H1 (cell line): ENCODE data around the gene FNDC1. TPM values are rescaled to one million over a fixed set of nuclear protein-coding genes. Genes with fewer than 3 reads are reported as not detected.

Source experiments
- POLR2A ChIP-seq, 2 experiments: IDR thresholded peaks; 1 replicate in 1 of 2; 2 replicates in 1 of 2; pipeline ENCODE4 v1.6.1; 2011; ENCODE audit warnings: low read depth in 2 of 2, low read length in 2 of 2, mild to moderate bottlenecking in 2 of 2; ENCODE audit errors: control extremely low read depth in 1 of 2
- SUZ12 ChIP-seq: fragments of 200-600 bp; sonication (generic); IDR thresholded peaks from 2 replicates; pipeline ENCODE4 v1.6.1; 2012; ENCODE audit warnings: mild to moderate bottlenecking, inconsistent platforms, low read length, moderate library complexity, mixed read lengths
- polyA plus RNA-seq, 7 experiments: library from polyadenylated mRNA; depleted of rRNA in 3 of 7; stranded (reverse) in 5 of 7; unstranded in 2 of 7; fragments of >200 nt in 5 of 7; fragments of 200-250 nt in 2 of 7; gene quantifications; 1 replicate in 5 of 7; 2 replicates in 1 of 7; 4 replicates in 1 of 7; pipeline versions ENCODE4 v1.2.1 to v1.2.3, GENCODE V29; 2011 to 2013; ENCODE audit warnings: missing spikeins in 2 of 7, mixed read lengths in 2 of 7
- total RNA-seq: library from RNA; stranded (reverse); fragmentation: NEBNext Ultra II Directional; extraction: Animal tissue kit (Norgen Biotek cat#: 25700); gene quantifications from 2 replicates; pipeline ENCODE4 v1.2.1, GENCODE V29; 2021
- TF ChIP-seq, protein P1 (sequence below): IDR thresholded peaks from 2 replicates; pipeline ENCODE4 v1.6.1; 2011; ENCODE audit warnings: low read depth, mild to moderate bottlenecking, low read length; ENCODE audit not compliant: insufficient read depth

The FNDC1 gene
- total and polyA plus RNA-seq, 2 of the 8 experiments (the other 6 are each of a cell fraction or from before 2014, with no cell fraction given), result 0.06 to 0.30 TPM

DNA sequence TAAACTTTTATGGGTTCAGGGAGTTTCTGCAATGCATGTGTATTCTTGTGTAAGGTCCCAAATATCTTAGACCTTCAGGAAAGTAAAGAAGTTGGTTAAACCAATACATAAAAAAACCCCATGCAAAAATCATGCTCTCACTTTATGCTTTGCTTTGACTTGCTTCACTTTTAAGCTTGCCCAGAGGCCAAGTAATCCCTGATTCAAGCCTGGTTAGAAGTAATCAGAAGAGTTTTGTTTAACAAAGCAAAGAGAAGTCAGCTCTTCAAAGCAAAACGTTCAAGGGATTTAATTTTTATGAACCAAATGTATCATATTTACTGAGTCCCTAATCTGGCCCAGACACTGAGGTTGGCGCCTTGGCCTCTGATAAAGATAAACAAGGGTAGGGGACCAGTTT lies 26.7 kb upstream of the FNDC1 start (continued):
- TF ChIP-seq, protein P1, sequence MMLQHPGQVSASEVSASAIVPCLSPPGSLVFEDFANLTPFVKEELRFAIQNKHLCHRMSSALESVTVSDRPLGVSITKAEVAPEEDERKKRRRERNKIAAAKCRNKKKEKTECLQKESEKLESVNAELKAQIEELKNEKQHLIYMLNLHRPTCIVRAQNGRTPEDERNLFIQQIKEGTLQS, result no peak
- TF ChIP-seq SUZ12, result no peak
- TF ChIP-seq POLR2A (IDR thresholded peaks at IDR 0.05; ENCODE audit: control extremely low read depth in 1 of 2, low read depth in 2 of 2, low read length in 2 of 2), result no peak
- TF ChIP-seq, all 59 proteins: peak for 0
